Heart right ventricle (tissue), 16 donors: ENCODE results near the gene TMEM236. TPM values are rescaled to one million over a fixed set of nuclear protein-coding genes. Genes with fewer than 3 reads are reported as not detected.
A peak's percentile ranks its signal among the peaks of the same experiment; 100 is the strongest.

Source experiments
- ATAC-seq, 8 donors: fragments of 200-7000 bp; cut with Tn5 transposase; one replicate each; pipeline ENCODE4 v1.9.1; 2020; ENCODE audit warnings: mild to moderate bottlenecking in 8 of 8, moderate library complexity in 8 of 8, moderate number of reproducible peaks in 1 of 8
- DNase-seq, 2 donors: peaks; one replicate each; pipeline ENCODE4 v3.0.0-alpha.2; 2020
- H3K27ac ChIP-seq, 10 donors: fragments of 200-600 bp; sonication (generic) in 2 of 10; one replicate each; pipeline versions ENCODE4 v1.5.0 to v1.8.0; 2020 to 2022; ENCODE audit warnings: mild to moderate bottlenecking in 3 of 10
- H3K27me3 ChIP-seq, 7 donors: fragments of 200-600 bp; one replicate each; pipeline ENCODE4 v1.8.0; 2021 to 2022; ENCODE audit warnings: mild to moderate bottlenecking in 2 of 7
- H3K36me3 ChIP-seq, 9 donors: fragments of 200-600 bp; sonication (generic) in 1 of 9; one replicate each; pipeline versions ENCODE4 v1.5.0 to v1.8.0; 2020 to 2022; ENCODE audit warnings: mild to moderate bottlenecking in 2 of 9
- H3K4me1 ChIP-seq, 9 donors: fragments of 200-600 bp; sonication (generic) in 1 of 9; one replicate each; pipeline versions ENCODE4 v1.5.0 to v1.8.0; 2020 to 2022; ENCODE audit warnings: mild to moderate bottlenecking in 4 of 9
- H3K4me3 ChIP-seq, 10 donors: fragments of 200-600 bp; sonication (generic) in 2 of 10; one replicate each; pipeline versions ENCODE4 v1.5.0 to v1.8.0; 2020 to 2022; ENCODE audit warnings: mild to moderate bottlenecking in 7 of 10, moderate library complexity in 2 of 10
- H3K9me3 ChIP-seq, 11 donors: fragments of 200-600 bp in 10 of 11; sonication (generic) in 2 of 11; one replicate each; pipeline versions ENCODE4 v1.5.0 to v1.8.0; 2013 to 2022; ENCODE audit warnings: mild to moderate bottlenecking in 2 of 11, control low read depth in 1 of 11, moderate library complexity in 1 of 11
- WGBS, 2 donors: extraction: QIAGEN DNeasy Blood & Tissue Kit; methylation state at CpG; one replicate each; pipeline ENCODE4 v1.1.7; 2013; ENCODE audit warnings: inconsistent platforms in 1 of 2; 5-methylcytosine and 5-hydroxymethylcytosine counted together
- intact Hi-C, 10 donors: fragments of 100-400 bp; cut with DNase I; formaldehyde crosslinking; loops; one replicate each; pipeline versions ENCODE4 v1.11.1 to v1.14.2; 2022
- polyA plus RNA-seq, 2 donors: library from polyadenylated mRNA; stranded (reverse); fragments of 200-250 nt; gene quantifications; one replicate each; pipeline ENCODE4 v1.2.3, GENCODE V29; 2013
- total RNA-seq, 10 donors: library from RNA; stranded (reverse); fragmentation: NEBNext Ultra II Directional in 3 of 10; extraction: Animal tissue kit (Norgen Biotek cat#: 25700) in 3 of 10; gene quantifications; one replicate each; pipeline versions ENCODE4 v1.2.1 to v1.2.4, GENCODE V29; 2021 to 2023
- TF ChIP-seq, protein P1 (sequence below), 9 donors: fragments of 200-600 bp; sonication (generic) in 2 of 9; IDR thresholded peaks; one replicate each; pipeline versions ENCODE4 v1.5.0 to v1.8.0; 2021 to 2022; ENCODE audit warnings: antibody characterized with exemption in 9 of 9, mild to moderate bottlenecking in 5 of 9, moderate library complexity in 1 of 9
- donor health status: Arrhythmogenic right ventricular cardiomyopathy.
- donor health status: ischemic (EF 13 %, LVEDD 7.1; RV severe dilation, severe dysfunction).
- donor health status: healthy with polysubstance abuse.
- donor health status: DM: no; HTN: yes; CAD: no.
- donor health status: DM: no; HTN: no; CAD: no.
- donor health status: ischemic (EF 25% LVEDD 6.9; RV normal size, moderate dysfunction).
- donor health status: ischemic (EF 25% LVEDD 5.7; RV mildly dilated, moderate dysfunction).
- donor health status: healthy.
- donor health status: DM: yes; HTN: yes; CAD: no.
- donor health status: Ischemic cardiomyopathy.
- donor health status: ischemic (EF 35%, LVEDD 5.7; RV mildly dilated, moderate dysfunction).
- donor health status: nonischemic (EF 11% LVEDD 7.7; RV severe dilation, severe dysfunction).
- donor health status: DM: yes; HTN: yes; CAD: no.
- donor health status: PGD.
- donor health status: ischemic (EF 29% LVEDD 5.4; RV normal size, mild dysfunction).
- donor health status: nonischemic (EF 23%, LVEDD 6.1; RV moderate dilation, normal function).

The TMEM236 gene
- total and polyA plus RNA-seq, 12 donors = 0.08 to 2.5 (median 0.34) TPM; not detected in 1

DNA sequence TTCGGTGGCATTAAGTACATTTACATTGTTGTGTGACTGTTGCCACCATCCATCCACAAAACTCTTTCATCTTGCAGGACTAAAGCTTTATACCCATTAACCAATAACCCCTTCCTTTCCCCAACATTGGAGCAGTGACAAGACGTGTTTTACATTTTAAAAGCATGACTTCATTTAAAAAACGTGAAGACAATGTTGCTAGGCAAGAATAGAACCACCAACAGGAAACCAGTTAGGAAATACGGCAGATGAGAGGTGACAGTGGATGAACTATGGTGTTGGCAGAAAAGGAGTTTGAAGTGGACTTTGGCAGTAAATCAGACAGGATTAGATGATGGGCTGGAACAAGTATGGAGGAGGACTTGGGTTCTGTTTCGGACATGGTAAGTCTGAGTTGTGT is 17.0 kb downstream of the TMEM236 start:
- Histone ChIP-seq H3K4me1 (peaks cover 0 to 28% (median 0%) of the 10 kb centered on the region in 9 donors), H3K27me3 (no peaks in the 10 kb centered on the region), H3K36me3 (no peaks in the 10 kb centered on the region), H3K4me3 (no peak overlapping the region), H3K27ac (peak overlapping the region in 1 of 10 donors; percentile 53), H3K9me3 (peaks cover 0 to 11% (median 0%) of the 10 kb centered on the region in 11 donors)
- intact Hi-C loops = no loop called here
- ATAC-seq (peak in 1 of 8 donors; percentile 26), DNase-seq (no peak)
- 46 to 54% methylated on average over 5 of the region's 5 CpGs for WGBS, 2 donors
- TF ChIP-seq, protein P1, sequence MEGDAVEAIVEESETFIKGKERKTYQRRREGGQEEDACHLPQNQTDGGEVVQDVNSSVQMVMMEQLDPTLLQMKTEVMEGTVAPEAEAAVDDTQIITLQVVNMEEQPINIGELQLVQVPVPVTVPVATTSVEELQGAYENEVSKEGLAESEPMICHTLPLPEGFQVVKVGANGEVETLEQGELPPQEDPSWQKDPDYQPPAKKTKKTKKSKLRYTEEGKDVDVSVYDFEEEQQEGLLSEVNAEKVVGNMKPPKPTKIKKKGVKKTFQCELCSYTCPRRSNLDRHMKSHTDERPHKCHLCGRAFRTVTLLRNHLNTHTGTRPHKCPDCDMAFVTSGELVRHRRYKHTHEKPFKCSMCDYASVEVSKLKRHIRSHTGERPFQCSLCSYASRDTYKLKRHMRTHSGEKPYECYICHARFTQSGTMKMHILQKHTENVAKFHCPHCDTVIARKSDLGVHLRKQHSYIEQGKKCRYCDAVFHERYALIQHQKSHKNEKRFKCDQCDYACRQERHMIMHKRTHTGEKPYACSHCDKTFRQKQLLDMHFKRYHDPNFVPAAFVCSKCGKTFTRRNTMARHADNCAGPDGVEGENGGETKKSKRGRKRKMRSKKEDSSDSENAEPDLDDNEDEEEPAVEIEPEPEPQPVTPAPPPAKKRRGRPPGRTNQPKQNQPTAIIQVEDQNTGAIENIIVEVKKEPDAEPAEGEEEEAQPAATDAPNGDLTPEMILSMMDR (IDR thresholded peaks at IDR 0.05) = no peak

- intact Hi-C loops = no loop called here
- no peaks in the 10 kb centered on the region for H3K27me3 ChIP-seq
- WGBS, 2 donors = 84% methylated on average over 4 of the region's 4 CpGs
- ATAC-seq = peak in 2 of 8 donors; percentile 17 to 53
- TF ChIP-seq, protein P1 (IDR thresholded peaks at IDR 0.05) = no peak
- H3K4me1 ChIP-seq = peaks cover 0 to 23% (median 0%) of the 10 kb centered on the region in 9 donors
- no peaks in the 10 kb centered on the region for H3K36me3 ChIP-seq
- H3K9me3 ChIP-seq = peaks cover 0 to 6% (median 0%) of the 10 kb centered on the region in 11 donors
- no peak for DNase-seq
- peak overlapping the region in 1 of 10 donors; percentile 79 for H3K27ac ChIP-seq
- peak overlapping the region in 1 of 10 donors; percentile 28 for H3K4me3 ChIP-seq
Observed at GRCh38 chr10:17771017-17771416, 19.0 kb downstream of the TMEM236 start.

GRCh38 chr10:17779784-17780183 is 27.8 kb downstream of the TMEM236 start:
- ATAC-seq = no peak
- 35 to 40% methylated on average over 4 of the region's 4 CpGs for WGBS, 2 donors
- H3K9me3 ChIP-seq = no peaks in the 10 kb centered on the region
- intact Hi-C loops = no loop called here
- TF ChIP-seq, protein P1 (IDR thresholded peaks at IDR 0.05) = no peak
- H3K27me3 ChIP-seq = no peaks in the 10 kb centered on the region
- H3K4me1 ChIP-seq = peaks cover 0 to 26% (median 12%) of the 10 kb centered on the region in 9 donors
- no peaks in the 10 kb centered on the region for H3K36me3 ChIP-seq
- DNase-seq = no peak
- no peak overlapping the region for H3K27ac ChIP-seq
- no peak overlapping the region for H3K4me3 ChIP-seq

DNA sequence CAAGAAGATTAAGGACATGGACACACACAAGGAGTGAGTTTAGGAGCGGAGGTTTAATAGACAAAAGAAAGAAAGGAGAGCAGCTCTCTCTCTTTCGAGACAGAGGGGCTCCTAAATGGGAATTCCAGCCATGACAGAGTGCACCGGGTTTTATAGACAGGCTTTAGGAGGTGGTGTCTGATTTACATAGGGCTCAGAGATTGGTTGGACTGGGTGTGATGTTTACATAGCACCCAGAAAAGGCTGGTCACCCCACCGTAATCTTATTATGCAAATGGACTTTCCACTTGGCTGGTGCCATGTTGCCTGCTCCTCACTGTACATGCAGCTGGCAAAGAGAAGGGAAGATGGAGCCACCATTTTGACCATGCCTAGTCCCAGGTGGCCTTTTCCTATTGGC is 28.7 kb downstream of the TMEM236 start:
- no peak for ATAC-seq
- Histone ChIP-seq H3K4me3 (no peak overlapping the region), H3K4me1 (peaks cover 0 to 33% (median 12%) of the 10 kb centered on the region in 9 donors), H3K27ac (no peak overlapping the region), H3K27me3 (no peaks in the 10 kb centered on the region), H3K36me3 (no peaks in the 10 kb centered on the region), H3K9me3 (no peaks in the 10 kb centered on the region)
- WGBS, 2 donors = 90 to 91% methylated on average over 4 of the region's 4 CpGs
- TF ChIP-seq, protein P1 (IDR thresholded peaks at IDR 0.05) = no peak
- intact Hi-C loops = no loop called here
- no peak for DNase-seq
